Panc1 (cell line): Measurements from ENCODE around the gene LMNTD2. TPM values are rescaled to one million over a fixed set of nuclear protein-coding genes. Genes with fewer than 3 reads are reported as not detected.

Source experiments
- ATAC-seq: fragments of 200-7000 bp; cut with Tn5 transposase; 2 replicates; pipeline ENCODE4 v1.9.1; 2020; ENCODE audit warnings: mild to moderate bottlenecking, moderate library complexity
- BruUV-seq: library from RNA; stranded (reverse); fragments of 400-500 nt; replicated peaks from 2 replicates; lab custom pipeline; 2021; lab: Mats Ljungman, UMichigan
- CTCF ChIA-PET: fragments of 300-600 bp; sonication (Branson Sonifier 250); formaldehyde crosslinking; loops from one replicate; lab custom pipeline; 2022; ENCODE audit warnings: antibody characterized with exemption; lab: Charles Lee
- POLR2A ChIA-PET: fragments of 300-600 bp; sonication (Branson Sonifier 250); formaldehyde crosslinking; loops from one replicate; lab custom pipeline; 2022; ENCODE audit warnings: antibody characterized with exemption; lab: Charles Lee
- DNase-seq: peaks from one replicate; pipeline ENCODE4 v3.0.0-alpha.2; 2010; ENCODE audit warnings: low read depth, low spot score
- H3K27ac ChIP-seq: 2 replicates; pipeline ENCODE4 v1.5.1; 2011; ENCODE audit warnings: mild to moderate bottlenecking, low read length, inconsistent platforms
- H3K27me3 ChIP-seq: fragments of 200-500 bp; sonication (Bioruptor generic); 2 replicates; pipeline ENCODE4 v1.6.0; 2014; ENCODE audit warnings: low read length, inconsistent platforms; ENCODE audit not compliant: control insufficient read depth, insufficient read depth
- H3K36me3 ChIP-seq: fragments of 200-500 bp; sonication (Bioruptor generic); 2 replicates; pipeline ENCODE4 v1.5.1; 2014; ENCODE audit warnings: inconsistent platforms, mild to moderate bottlenecking, low read length, moderate library complexity; ENCODE audit not compliant: control insufficient read depth, insufficient read depth
- H3K4me1 ChIP-seq: 2 replicates; pipeline ENCODE4 v1.5.1; 2011; ENCODE audit warnings: inconsistent platforms, mild to moderate bottlenecking, low read length, moderate library complexity; ENCODE audit not compliant: control insufficient read depth, insufficient read depth
- H3K4me3 ChIP-seq, 2 experiments: 2 replicates each; pipeline ENCODE4 v1.5.1; 2011 to 2012; ENCODE audit warnings: low read depth in 2 of 2, low read length in 2 of 2, mild to moderate bottlenecking in 2 of 2, inconsistent platforms in 1 of 2, moderate library complexity in 1 of 2
- H3K9me3 ChIP-seq: fragments of 200-500 bp; sonication (Bioruptor generic); 2 replicates; pipeline ENCODE4 v1.5.1; 2014; ENCODE audit warnings: low read depth, mild to moderate bottlenecking, inconsistent platforms, low read length, moderate library complexity; ENCODE audit not compliant: control insufficient read depth, insufficient read depth
- POLR2AphosphoS5 ChIP-seq: IDR thresholded peaks from 2 replicates; pipeline ENCODE4 v1.6.1; 2012; ENCODE audit warnings: mild to moderate bottlenecking, low read depth, low read length, moderate library complexity
- REST ChIP-seq, 2 experiments: IDR thresholded peaks; 2 replicates each; pipeline ENCODE4 v1.6.1; 2011 to 2012; ENCODE audit warnings: low read depth in 2 of 2, control low read depth in 1 of 2, low read length in 1 of 2, mild to moderate bottlenecking in 1 of 2, moderate library complexity in 1 of 2; ENCODE audit not compliant: insufficient read depth in 1 of 2
- SIN3A ChIP-seq: IDR thresholded peaks from 2 replicates; pipeline ENCODE4 v1.6.1; 2012; ENCODE audit warnings: low read depth, mild to moderate bottlenecking, low read length, moderate library complexity, borderline replicate concordance; ENCODE audit not compliant: insufficient read depth
- TCF7L2 ChIP-seq: IDR thresholded peaks from 2 replicates; pipeline ENCODE4 v1.6.1; 2011; ENCODE audit warnings: mild to moderate bottlenecking, low read depth, low read length, inconsistent platforms
- in situ Hi-C: cut with HindIII; loops from 2 replicates; pipeline ENCODE4 v1.10.0; 2016; ENCODE audit warnings: low sequenced_read_pairs, low pct_unique_long_range_greater_than_20kb
- intact Hi-C: fragments of 100-400 bp; cut with micrococcal nuclease; formaldehyde crosslinking; loops from one replicate; pipeline ENCODE4 v1.10.0; 2022; ENCODE audit not compliant: unreplicated experiment
- total RNA-seq: library from RNA; stranded (reverse); gene quantifications from one replicate; pipeline ENCODE4 v1.2.1, GENCODE V29; 2021; ENCODE audit not compliant: unreplicated experiment

Gene LMNTD2
- total RNA-seq, 1 experiment from 2014 or later = 21.8 TPM

- Histone ChIP-seq H3K27me3 (no peaks in the 10 kb centered on the region), H3K4me1 (peaks cover 10% of the 10 kb centered on the region), H3K36me3 (no peaks in the 10 kb centered on the region), H3K4me3 (no peak overlapping the region), H3K9me3 (no peaks in the 10 kb centered on the region), H3K27ac (no peak overlapping the region)
- CTCF ChIA-PET = interaction anchor here (0.6 kb wide), 1 partner anchor 19 kb away, joined by 10 read pairs; no protein-coding TSS in a partner anchor
- TF ChIP-seq SIN3A = no peak
- no peak for TF ChIP-seq REST (IDR thresholded peaks at IDR 0.05; ENCODE audit: insufficient read depth in 1 of 2, low read depth in 2 of 2, low read length in 1 of 2)
- DNase-seq = no peak
- BruUV-seq = no TSS peak
- POLR2A ChIA-PET = no interaction called here
- in situ Hi-C loops (no loop called here), intact Hi-C loops (no loop called here)
- peak; percentile 9; the same call in 1 of the 2 replicates for ATAC-seq
Observed at GRCh38 chr11:548700-549603, 11.6 kb downstream of the LMNTD2 start.

GRCh38 chr11:545171-545570, 15.4 kb downstream of the LMNTD2 start:
- no TSS peak for BruUV-seq
- H3K9me3 ChIP-seq = no peaks in the 10 kb centered on the region
- ChIA-PET CTCF (no interaction called here), POLR2A (interaction anchor here (1.0 kb wide), 1 partner anchor 8 kb away, joined by 3 read pairs; no protein-coding TSS in a partner anchor)
- TF ChIP-seq TCF7L2 (no peak), POLR2AphosphoS5 (no peak), REST (IDR thresholded peaks at IDR 0.05; ENCODE audit: insufficient read depth in 1 of 2, low read depth in 2 of 2, low read length in 1 of 2) (no peak), SIN3A (no peak)
- no peaks in the 10 kb centered on the region for H3K36me3 ChIP-seq
- DNase-seq (no peak), ATAC-seq (no peak)
- no peak overlapping the region for H3K27ac ChIP-seq
- H3K27me3 ChIP-seq = no peaks in the 10 kb centered on the region
- peaks cover under 1% of the 10 kb centered on the region; the same call in 1 of the 2 replicates for H3K4me1 ChIP-seq
- in situ Hi-C loops (no loop called here), intact Hi-C loops (no loop called here)
- H3K4me3 ChIP-seq = no peak overlapping the region
